Measurements from ENCODE around the gene TXNIP. TPM values are rescaled to one million over a fixed set of nuclear protein-coding genes. Genes with fewer than 3 reads are reported as not detected.

TXNIP gene
- total RNA-seq, 1 donor = 69.5 TPM

GRCh38 chr1:145951526-145951925 is 44.9 kb downstream of the TXNIP start:
- DNase-seq (ENCODE audit: low read depth) = no peak
- TF ChIP-seq CTCF (IDR thresholded peaks at IDR 0.05; ENCODE audit: insufficient read depth, low read depth, low read length) = no peak
- no peak overlapping the region for H3K4me3 ChIP-seq (ENCODE audit: low read depth, low read length)

- no peak overlapping the region for H3K4me3 ChIP-seq (ENCODE audit: low read depth, low read length)
- DNase-seq (ENCODE audit: low read depth) = no peak
- no peak for TF ChIP-seq CTCF (IDR thresholded peaks at IDR 0.05; ENCODE audit: insufficient read depth, low read depth, low read length)
These were observed 47.2 kb downstream of the TXNIP start for GRCh38 chr1:145949219-145949618.

GRCh38 chr1:145947551-145947950 is 48.8 kb downstream of the TXNIP start:
- no peak for TF ChIP-seq CTCF (IDR thresholded peaks at IDR 0.05; ENCODE audit: insufficient read depth, low read depth, low read length)
- no peak for DNase-seq (ENCODE audit: low read depth)
- H3K4me3 ChIP-seq (ENCODE audit: low read depth, low read length) = no peak overlapping the region

- no peak for DNase-seq (ENCODE audit: low read depth)
- no peak for TF ChIP-seq CTCF (IDR thresholded peaks at IDR 0.05; ENCODE audit: insufficient read depth, low read depth, low read length)
- H3K4me3 ChIP-seq (ENCODE audit: low read depth, low read length) = no peak overlapping the region
These were observed 49.8 kb downstream of the TXNIP start for GRCh38 chr1:145946477-145946986.

GRCh38 chr1:145944532-145944931 is 51.8 kb downstream of the TXNIP start:
- DNase-seq (ENCODE audit: low read depth) = no peak
- TF ChIP-seq CTCF (IDR thresholded peaks at IDR 0.05; ENCODE audit: insufficient read depth, low read depth, low read length) = no peak
- H3K4me3 ChIP-seq (ENCODE audit: low read depth, low read length) = no peak overlapping the region

- DNase-seq (ENCODE audit: low read depth) = no peak
- no peak overlapping the region for H3K4me3 ChIP-seq (ENCODE audit: low read depth, low read length)
- no peak for TF ChIP-seq CTCF (IDR thresholded peaks at IDR 0.05; ENCODE audit: insufficient read depth, low read depth, low read length)
These were observed 53.5 kb downstream of the TXNIP start for GRCh38 chr1:145942871-145943270.

Other genes with a start within 250 kb of the TXNIP start
- gene RNF115, start 172.5 kb downstream of the TXNIP start, total RNA-seq = 16.4 TPM in 2 replicates
- 41.5 and 53.1 TPM in 2 replicates for gene POLR3C, start 172.4 kb downstream of the TXNIP start, total RNA-seq
- 6.0 and 6.8 TPM in 2 replicates for gene NUDT17, start 150.9 kb downstream of the TXNIP start, total RNA-seq
- 15.5 and 18.4 TPM in 2 replicates for gene PIAS3, start 137.5 kb downstream of the TXNIP start, total RNA-seq
- 1.3 TPM in 2 replicates for gene ANKRD35, start 110.7 kb downstream of the TXNIP start, total RNA-seq
- 0.43 and 1.3 TPM in 2 replicates for gene ITGA10, start 86.5 kb downstream of the TXNIP start, total RNA-seq
- 19.0 and 28.5 TPM in 2 replicates for gene PEX11B, start 77.9 kb downstream of the TXNIP start, total RNA-seq
- gene RBM8A, start 69.1 kb downstream of the TXNIP start, total RNA-seq = 58.0 and 76.9 TPM in 2 replicates
- gene LIX1L, start 38.6 kb downstream of the TXNIP start, total RNA-seq = 31.6 and 40.2 TPM in 2 replicates
- gene ANKRD34A, start 32.0 kb downstream of the TXNIP start, total RNA-seq = 1.3 and 1.6 TPM in 2 replicates
- gene POLR3GL, start 31.9 kb downstream of the TXNIP start, total RNA-seq = 11.2 and 14.8 TPM in 2 replicates
- not detected in 2 replicates for gene HJV, start 25.2 kb upstream of the TXNIP start, total RNA-seq
- 1.3 and 2.3 TPM in 2 replicates for gene NBPF10, start 148.2 kb upstream of the TXNIP start, total RNA-seq
- gene NOTCH2NLA, start 232.4 kb upstream of the TXNIP start, total RNA-seq = 42.3 and 50.3 TPM in 2 replicates

All from fibroblast of villous mesenchyme (primary cell).